Measurements from ENCODE around the gene COL18A1. TPM values are rescaled to one million over a fixed set of nuclear protein-coding genes. Genes with fewer than 3 reads are reported as not detected.

Gene COL18A1
- total and polyA plus RNA-seq, 2 donors (not counting 1 experiment from before 2014, with no cell fraction given): 15.6 to 24.7 TPM

DNA sequence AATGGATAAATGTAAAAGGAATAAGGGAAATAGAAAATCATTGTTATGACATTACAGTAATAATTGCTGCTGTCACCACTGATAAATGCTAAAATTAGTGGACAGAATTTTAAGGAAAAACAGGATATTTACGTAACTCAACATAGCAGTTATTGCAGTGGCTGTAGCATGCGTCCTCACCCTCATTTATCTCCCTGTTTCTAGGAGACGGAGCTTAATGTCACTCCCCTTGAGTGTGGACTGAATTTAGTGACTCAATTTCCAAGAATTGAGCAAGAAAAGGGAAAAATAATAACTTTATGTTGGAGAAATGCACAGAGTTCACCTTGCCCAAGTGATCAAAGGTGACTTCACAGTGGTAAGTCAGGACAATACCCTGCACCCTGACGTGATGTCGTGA, 33.3 kb upstream of the COL18A1 start:
- Histone ChIP-seq H4K20me1 (ENCODE audit: control insufficient read depth, insufficient read depth, low read length, poor library complexity, severe bottlenecking) (no peaks in the 10 kb centered on the region), H3K4me1 (ENCODE audit: control insufficient read depth in 2 of 2, insufficient read depth in 2 of 2, low read length in 2 of 2) (no peaks in the 10 kb centered on the region), H3K27me3 (replicated peaks in 1 of 4; ENCODE audit: control extremely low read depth in 1 of 4, control insufficient read depth in 3 of 4, insufficient read depth in 4 of 4, low read length in 3 of 4) (no peaks in the 10 kb centered on the region), H3K79me2 (ENCODE audit: control insufficient read depth, insufficient read depth, low read length) (no peaks in the 10 kb centered on the region), H3K4me3 (ENCODE audit: control extremely low read depth in 1 of 5, extremely low read depth in 1 of 5, insufficient read depth in 1 of 5, low read depth in 2 of 5, low read length in 4 of 5) (no peak overlapping the region), H3K9me3 (ENCODE audit: control extremely low read depth in 1 of 3, control insufficient read depth in 2 of 3, insufficient read depth in 1 of 3, low read length in 2 of 3) (no peaks in the 10 kb centered on the region), H2AFZ (ENCODE audit: insufficient read depth, low read depth, low read length, poor library complexity, severe bottlenecking) (no peak overlapping the region), H3K4me2 (replicated peaks; ENCODE audit: low read depth, low read length, poor library complexity, severe bottlenecking) (no peak overlapping the region), H3K27ac (ENCODE audit: low read length in 2 of 2) (no peak overlapping the region), H3K9ac (ENCODE audit: low read length) (no peak overlapping the region), H3K36me3 (replicated peaks in 1 of 2; ENCODE audit: control extremely low read depth in 1 of 2, control insufficient read depth in 1 of 2, extremely low read depth in 1 of 2, insufficient read depth in 2 of 2, low read length in 1 of 2) (no peaks in the 10 kb centered on the region)
- no peak for DNase-seq
- H3K4me3 Mint-ChIP-seq: no peak overlapping the region
- intact Hi-C loops (cut with micrococcal nuclease): no loop called here
- peaks cover 11% of the 10 kb centered on the region for H3K27me3 Mint-ChIP-seq
- 97% methylated on average over 4 of the region's 5 CpGs for WGBS (ENCODE audit: insufficient coverage)
- no peaks in the 10 kb centered on the region for H3K9me3 Mint-ChIP-seq (ENCODE audit: insufficient read depth)
- POLR2A ChIA-PET: no interaction called here
- no peak overlapping the region for H3K27ac Mint-ChIP-seq
- H3K4me1 Mint-ChIP-seq: peaks cover 7% of the 10 kb centered on the region
- TF ChIP-seq, protein P1, sequence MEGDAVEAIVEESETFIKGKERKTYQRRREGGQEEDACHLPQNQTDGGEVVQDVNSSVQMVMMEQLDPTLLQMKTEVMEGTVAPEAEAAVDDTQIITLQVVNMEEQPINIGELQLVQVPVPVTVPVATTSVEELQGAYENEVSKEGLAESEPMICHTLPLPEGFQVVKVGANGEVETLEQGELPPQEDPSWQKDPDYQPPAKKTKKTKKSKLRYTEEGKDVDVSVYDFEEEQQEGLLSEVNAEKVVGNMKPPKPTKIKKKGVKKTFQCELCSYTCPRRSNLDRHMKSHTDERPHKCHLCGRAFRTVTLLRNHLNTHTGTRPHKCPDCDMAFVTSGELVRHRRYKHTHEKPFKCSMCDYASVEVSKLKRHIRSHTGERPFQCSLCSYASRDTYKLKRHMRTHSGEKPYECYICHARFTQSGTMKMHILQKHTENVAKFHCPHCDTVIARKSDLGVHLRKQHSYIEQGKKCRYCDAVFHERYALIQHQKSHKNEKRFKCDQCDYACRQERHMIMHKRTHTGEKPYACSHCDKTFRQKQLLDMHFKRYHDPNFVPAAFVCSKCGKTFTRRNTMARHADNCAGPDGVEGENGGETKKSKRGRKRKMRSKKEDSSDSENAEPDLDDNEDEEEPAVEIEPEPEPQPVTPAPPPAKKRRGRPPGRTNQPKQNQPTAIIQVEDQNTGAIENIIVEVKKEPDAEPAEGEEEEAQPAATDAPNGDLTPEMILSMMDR (IDR thresholded peaks at IDR 0.05): no peak
- TF ChIP-seq EZH2 (IDR thresholded peaks at IDR 0.05; ENCODE audit: borderline replicate concordance, insufficient read depth, low read depth, low read length, poor library complexity, severe bottlenecking): no peak
- CTCF ChIA-PET: no interaction called here
- no peak for ATAC-seq (ENCODE audit: low read depth)

DNA sequence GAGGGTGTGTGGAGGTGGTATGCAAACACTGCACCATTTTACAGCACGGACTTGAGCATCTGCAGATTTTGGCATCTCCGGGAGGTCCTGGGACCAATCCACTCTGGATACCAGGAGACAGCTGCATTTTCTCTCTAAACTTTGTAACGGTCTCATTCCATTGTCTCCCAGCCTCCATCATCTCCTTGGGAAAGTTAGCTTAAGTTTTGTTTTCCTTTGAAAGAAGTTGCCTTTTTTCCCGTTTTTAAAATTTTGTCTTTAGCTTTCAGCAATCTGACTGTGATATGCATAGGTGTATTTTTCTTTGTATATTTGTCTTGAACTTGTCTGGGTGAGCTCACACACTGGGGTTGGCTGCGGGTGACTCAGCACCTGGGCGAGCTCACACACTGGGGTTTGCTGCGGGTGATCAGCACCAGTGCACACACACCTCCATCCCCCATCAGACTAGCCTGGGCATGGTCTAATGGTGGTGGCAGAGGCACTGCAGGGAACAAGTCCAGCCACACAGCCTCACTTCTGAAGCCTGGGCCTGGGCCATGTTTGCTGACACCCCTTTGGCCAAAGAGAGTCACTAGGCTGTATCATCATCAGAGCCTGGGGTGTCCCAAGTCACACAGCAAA, 32.1 kb upstream of the COL18A1 start:
- no peak overlapping the region for H3K27ac Mint-ChIP-seq
- no peak overlapping the region for H3K4me2 ChIP-seq (replicated peaks; ENCODE audit: low read depth, low read length, poor library complexity, severe bottlenecking)
- peaks cover 7% of the 10 kb centered on the region for H3K4me1 Mint-ChIP-seq
- no peaks in the 10 kb centered on the region for H3K36me3 ChIP-seq (replicated peaks in 1 of 2; ENCODE audit: control extremely low read depth in 1 of 2, control insufficient read depth in 1 of 2, extremely low read depth in 1 of 2, insufficient read depth in 2 of 2, low read length in 1 of 2)
- no peak for DNase-seq
- H3K4me3 ChIP-seq (ENCODE audit: control extremely low read depth in 1 of 5, extremely low read depth in 1 of 5, insufficient read depth in 1 of 5, low read depth in 2 of 5, low read length in 4 of 5): no peak overlapping the region
- H3K79me2 ChIP-seq (ENCODE audit: control insufficient read depth, insufficient read depth, low read length): no peaks in the 10 kb centered on the region
- no peak overlapping the region for H3K4me3 Mint-ChIP-seq
- ChIA-PET POLR2A (no interaction called here), CTCF (no interaction called here)
- H3K4me1 ChIP-seq (ENCODE audit: control insufficient read depth in 2 of 2, insufficient read depth in 2 of 2, low read length in 2 of 2): no peaks in the 10 kb centered on the region
- TF ChIP-seq, protein P1 (IDR thresholded peaks at IDR 0.05): no peak
- TF ChIP-seq EZH2 (IDR thresholded peaks at IDR 0.05; ENCODE audit: borderline replicate concordance, insufficient read depth, low read depth, low read length, poor library complexity, severe bottlenecking): no peak
- H3K9me3 ChIP-seq (ENCODE audit: control extremely low read depth in 1 of 3, control insufficient read depth in 2 of 3, insufficient read depth in 1 of 3, low read length in 2 of 3): peaks cover 0 to 6% (median 0%) of the 10 kb centered on the region in 3 donors
- H3K27me3 ChIP-seq (replicated peaks in 1 of 4; ENCODE audit: control extremely low read depth in 1 of 4, control insufficient read depth in 3 of 4, insufficient read depth in 4 of 4, low read length in 3 of 4): peaks cover 0 to 2% (median 0%) of the 10 kb centered on the region in 4 experiments
- H4K20me1 ChIP-seq (ENCODE audit: control insufficient read depth, insufficient read depth, low read length, poor library complexity, severe bottlenecking): no peaks in the 10 kb centered on the region
- 69% methylated on average over 3 of the region's 7 CpGs for WGBS (ENCODE audit: insufficient coverage)
- H3K9me3 Mint-ChIP-seq (ENCODE audit: insufficient read depth): no peaks in the 10 kb centered on the region
- H2AFZ ChIP-seq (ENCODE audit: insufficient read depth, low read depth, low read length, poor library complexity, severe bottlenecking): no peak overlapping the region
- H3K9ac ChIP-seq (ENCODE audit: low read length): no peak overlapping the region
- no peak overlapping the region for H3K27ac ChIP-seq (ENCODE audit: low read length in 2 of 2)
- no peak for ATAC-seq (ENCODE audit: low read depth)
- peaks cover 17% of the 10 kb centered on the region for H3K27me3 Mint-ChIP-seq
- intact Hi-C loops (cut with micrococcal nuclease): no loop called here
